ENCODE measurements around the gene PLCB2.

Gene PLCB2

GRCh38 chr15:40316931-40317330 lies 9.2 kb upstream of the PLCB2 start:
- no peak overlapping the region for H3K4me3 ChIP-seq (ENCODE audit: low read depth, low read length)
- no peak for TF ChIP-seq CTCF (IDR thresholded peaks at IDR 0.05; ENCODE audit: control insufficient read depth, extremely low read depth, insufficient read depth)
- DNase-seq (ENCODE audit: low read depth), result no peak

- no peak for TF ChIP-seq CTCF (IDR thresholded peaks at IDR 0.05; ENCODE audit: control insufficient read depth, extremely low read depth, insufficient read depth)
- no peak for DNase-seq (ENCODE audit: low read depth)
- H3K4me3 ChIP-seq (ENCODE audit: low read depth, low read length), result no peak overlapping the region
Measured at GRCh38 chr15:40314723-40315276, 7.1 kb upstream of the PLCB2 start.

GRCh38 chr15:40313531-40314398 lies 6.0 kb upstream of the PLCB2 start:
- no peak for TF ChIP-seq CTCF (IDR thresholded peaks at IDR 0.05; ENCODE audit: control insufficient read depth, extremely low read depth, insufficient read depth)
- DNase-seq (ENCODE audit: low read depth), result peak; percentile 25
- no peak overlapping the region for H3K4me3 ChIP-seq (ENCODE audit: low read depth, low read length)

- H3K4me3 ChIP-seq (ENCODE audit: low read depth, low read length), result no peak overlapping the region
- DNase-seq (ENCODE audit: low read depth), result no peak
- no peak for TF ChIP-seq CTCF (IDR thresholded peaks at IDR 0.05; ENCODE audit: control insufficient read depth, extremely low read depth, insufficient read depth)
Measured at GRCh38 chr15:40312370-40313158, 4.8 kb upstream of the PLCB2 start.

DNA sequence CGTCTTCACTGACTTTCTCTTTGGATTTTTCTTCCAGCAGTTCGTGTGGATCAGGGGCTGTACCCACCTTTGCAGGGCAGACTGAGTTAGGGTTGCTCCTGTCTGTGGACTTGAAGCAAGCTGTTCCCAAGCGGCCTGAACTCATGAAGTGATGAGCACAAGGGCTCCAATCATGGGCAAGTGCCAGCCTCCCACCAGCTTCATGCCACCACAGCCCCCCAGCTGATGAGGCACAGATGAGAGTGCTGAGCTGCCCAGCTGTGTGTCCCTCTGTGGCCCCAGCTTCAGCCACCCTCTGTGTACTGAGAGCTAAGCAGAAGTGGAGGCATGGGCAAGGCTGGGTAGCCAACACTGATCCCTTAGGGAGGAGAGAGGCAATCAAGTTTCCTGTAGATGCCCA lies 3.3 kb upstream of the PLCB2 start:
- no peak for TF ChIP-seq CTCF (IDR thresholded peaks at IDR 0.05; ENCODE audit: control insufficient read depth, extremely low read depth, insufficient read depth)
- no peak overlapping the region for H3K4me3 ChIP-seq (ENCODE audit: low read depth, low read length)
- no peak for DNase-seq (ENCODE audit: low read depth)

- no peak overlapping the region for H3K4me3 ChIP-seq (ENCODE audit: low read depth, low read length)
- TF ChIP-seq CTCF (IDR thresholded peaks at IDR 0.05; ENCODE audit: control insufficient read depth, extremely low read depth, insufficient read depth), result peak; percentile 83
- no peak for DNase-seq (ENCODE audit: low read depth)
Measured at GRCh38 chr15:40310001-40310959, 2.5 kb upstream of the PLCB2 start.

Measured in LNCaP clone FGC (cell line).